Keratinocyte (primary cell): Measurements from ENCODE around the gene SCN4A.

Source experiments
- EZH2 ChIP-seq: IDR thresholded peaks from one replicate; pipeline ENCODE4 v1.6.1; 2012; ENCODE audit warnings: inconsistent platforms, mild to moderate bottlenecking, low read length, moderate library complexity
- TF ChIP-seq, protein P1 (sequence below), 3 experiments: IDR thresholded peaks in 1 of 3; conservative IDR thresholded peaks in 1 of 3; optimal IDR thresholded peaks in 1 of 3; 2 replicates in 2 of 3; 3 replicates in 1 of 3; pipeline versions ENCODE3 to v1.5.1; 2011; ENCODE audit warnings: low read length in 3 of 3, mild to moderate bottlenecking in 3 of 3, moderate library complexity in 2 of 3, control low read depth in 1 of 3, inconsistent platforms in 1 of 3; ENCODE audit not compliant: insufficient read depth in 2 of 3; ENCODE audit errors: extremely low read depth in 1 of 3

DNA sequence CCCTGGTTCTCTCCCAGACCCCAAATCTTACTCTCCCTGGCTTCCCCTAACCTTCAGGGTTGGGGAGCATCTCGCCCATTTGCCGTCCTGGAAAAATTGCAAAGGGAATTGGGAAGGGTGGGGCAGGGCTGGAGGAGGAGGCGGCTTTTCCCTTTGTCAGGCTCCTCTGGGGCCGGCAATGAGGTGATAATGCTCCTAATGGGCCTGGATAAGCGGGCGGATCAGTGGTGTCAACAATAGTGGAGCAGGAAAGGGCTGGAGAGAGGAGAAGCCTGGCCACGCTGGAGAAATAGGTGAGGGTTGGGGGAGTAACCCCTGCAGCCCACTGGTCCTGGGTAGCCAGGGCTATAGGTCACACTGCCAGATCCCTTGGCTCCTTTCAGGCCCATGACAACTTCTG, 12.3 kb downstream of the SCN4A start:
- TF ChIP-seq, protein P1, sequence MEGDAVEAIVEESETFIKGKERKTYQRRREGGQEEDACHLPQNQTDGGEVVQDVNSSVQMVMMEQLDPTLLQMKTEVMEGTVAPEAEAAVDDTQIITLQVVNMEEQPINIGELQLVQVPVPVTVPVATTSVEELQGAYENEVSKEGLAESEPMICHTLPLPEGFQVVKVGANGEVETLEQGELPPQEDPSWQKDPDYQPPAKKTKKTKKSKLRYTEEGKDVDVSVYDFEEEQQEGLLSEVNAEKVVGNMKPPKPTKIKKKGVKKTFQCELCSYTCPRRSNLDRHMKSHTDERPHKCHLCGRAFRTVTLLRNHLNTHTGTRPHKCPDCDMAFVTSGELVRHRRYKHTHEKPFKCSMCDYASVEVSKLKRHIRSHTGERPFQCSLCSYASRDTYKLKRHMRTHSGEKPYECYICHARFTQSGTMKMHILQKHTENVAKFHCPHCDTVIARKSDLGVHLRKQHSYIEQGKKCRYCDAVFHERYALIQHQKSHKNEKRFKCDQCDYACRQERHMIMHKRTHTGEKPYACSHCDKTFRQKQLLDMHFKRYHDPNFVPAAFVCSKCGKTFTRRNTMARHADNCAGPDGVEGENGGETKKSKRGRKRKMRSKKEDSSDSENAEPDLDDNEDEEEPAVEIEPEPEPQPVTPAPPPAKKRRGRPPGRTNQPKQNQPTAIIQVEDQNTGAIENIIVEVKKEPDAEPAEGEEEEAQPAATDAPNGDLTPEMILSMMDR (optimal IDR thresholded peaks at IDR 0.05 in 1 of 3, IDR thresholded peaks at IDR 0.05 in 1 of 3, conservative IDR thresholded peaks at IDR 0.05 in 1 of 3; ENCODE audit: extremely low read depth in 1 of 3, insufficient read depth in 2 of 3, low read length in 3 of 3) = no peak
- TF ChIP-seq EZH2 = no peak
